NCI-H1694 treated with DMSO at 0.1 percent for 48 hours (cell line): ENCODE measurements around the gene RASGRP2.

ENCODE experiments used
- DNase-seq: peaks from one replicate; lab custom pipeline; 2025; lab: John Stamatoyannopoulos, UW

The RASGRP2 gene

GRCh38 chr11:64755681-64756361, 11.9 kb upstream of the RASGRP2 start:
- no peak for DNase-seq

GRCh38 chr11:64754919-64755662, 11.1 kb upstream of the RASGRP2 start:
- no peak for DNase-seq

GRCh38 chr11:64754124-64754918, 10.4 kb upstream of the RASGRP2 start:
- DNase-seq, result no peak

- DNase-seq, result no peak
Observed at GRCh38 chr11:64753380-64754123, 9.6 kb upstream of the RASGRP2 start.

GRCh38 chr11:64753019-64753379, 9.1 kb upstream of the RASGRP2 start:
- no peak for DNase-seq

GRCh38 chr11:64752175-64752970, 8.4 kb upstream of the RASGRP2 start:
- no peak for DNase-seq

- no peak for DNase-seq
Observed at GRCh38 chr11:64751580-64751979, 7.6 kb upstream of the RASGRP2 start.

- DNase-seq, result no peak
Observed at GRCh38 chr11:64751136-64751535, 7.2 kb upstream of the RASGRP2 start.

GRCh38 chr11:64750361-64751054, 6.6 kb upstream of the RASGRP2 start:
- DNase-seq, result no peak

GRCh38 chr11:64747961-64748665, 4.2 kb upstream of the RASGRP2 start:
- DNase-seq, result no peak

- DNase-seq, result no peak
Observed at GRCh38 chr11:64746486-64746885, 2.5 kb upstream of the RASGRP2 start.

GRCh38 chr11:64745521-64746328, 1.8 kb upstream of the RASGRP2 start:
- DNase-seq, result no peak

- DNase-seq, result no peak
Observed at GRCh38 chr11:64745189-64745520, 1.2 kb upstream of the RASGRP2 start.

- DNase-seq, result no peak
Observed at GRCh38 chr11:64744544-64745188, 724 bp upstream of the RASGRP2 start.

GRCh38 chr11:64742889-64743590, 902 bp downstream of the RASGRP2 start:
- no peak for DNase-seq

GRCh38 chr11:64742087-64742888, 1.7 kb downstream of the RASGRP2 start:
- no peak for DNase-seq

- DNase-seq, result no peak
Observed at GRCh38 chr11:64741375-64742086, 2.4 kb downstream of the RASGRP2 start.
